Duodenal mucosa (tissue), 2 donors: ENCODE results near the gene CLEC4M.

Source experiments
- H3K27ac ChIP-seq: one replicate; pipeline ENCODE4 v1.7.0; 2013; ENCODE audit warnings: low read depth, low read length
- H3K27me3 ChIP-seq, 2 donors: one replicate each; pipeline ENCODE4 v1.7.0; 2013; ENCODE audit warnings: low read length in 2 of 2, control low read depth in 1 of 2; ENCODE audit not compliant: insufficient read depth in 2 of 2, control insufficient read depth in 1 of 2
- H3K36me3 ChIP-seq, 2 donors: one replicate each; pipeline ENCODE4 v1.7.0; 2013; ENCODE audit warnings: low read length in 2 of 2, control low read depth in 1 of 2; ENCODE audit not compliant: insufficient read depth in 2 of 2, control insufficient read depth in 1 of 2
- H3K4me1 ChIP-seq, 2 donors: one replicate each; pipeline ENCODE4 v1.7.0; 2013; ENCODE audit warnings: low read length in 2 of 2, control low read depth in 1 of 2; ENCODE audit not compliant: insufficient read depth in 2 of 2, control insufficient read depth in 1 of 2
- H3K4me3 ChIP-seq, 2 donors: one replicate each; pipeline ENCODE4 v1.7.0; 2013; ENCODE audit warnings: low read length in 2 of 2, low read depth in 1 of 2
- H3K9ac ChIP-seq, 2 donors: one replicate each; pipeline ENCODE4 v1.7.0; 2013; ENCODE audit warnings: low read length in 2 of 2, low read depth in 1 of 2
- H3K9me3 ChIP-seq, 2 donors: one replicate each; pipeline ENCODE4 v1.7.0; 2013; ENCODE audit warnings: low read length in 2 of 2, control low read depth in 1 of 2; ENCODE audit not compliant: control insufficient read depth in 1 of 2

The CLEC4M gene

GRCh38 chr19:7731218-7731595, 31.8 kb upstream of the CLEC4M start:
- Histone ChIP-seq H3K27me3 (peaks cover 30 to 31% of the 10 kb centered on the region in 2 donors), H3K4me1 (peaks cover 0 to 4% of the 10 kb centered on the region in 2 donors), H3K9me3 (no peaks in the 10 kb centered on the region), H3K27ac (no peak overlapping the region), H3K9ac (no peak overlapping the region), H3K36me3 (no peaks in the 10 kb centered on the region), H3K4me3 (no peak overlapping the region)

- Histone ChIP-seq H3K27me3 (peaks cover 30 to 31% of the 10 kb centered on the region in 2 donors), H3K27ac (no peak overlapping the region), H3K4me3 (no peak overlapping the region), H3K9ac (no peak overlapping the region), H3K36me3 (no peaks in the 10 kb centered on the region), H3K4me1 (peaks cover 0 to 4% of the 10 kb centered on the region in 2 donors), H3K9me3 (no peaks in the 10 kb centered on the region)
Measured at GRCh38 chr19:7731615-7732014, 31.4 kb upstream of the CLEC4M start.

- peaks cover 30 to 31% of the 10 kb centered on the region in 2 donors for H3K27me3 ChIP-seq
- peaks cover 0 to 4% of the 10 kb centered on the region in 2 donors for H3K4me1 ChIP-seq
- no peaks in the 10 kb centered on the region for H3K9me3 ChIP-seq
- H3K9ac ChIP-seq, result no peak within 1 kb of the TSS
- no peak within 1 kb of the TSS for H3K27ac ChIP-seq
- no peaks in the 10 kb centered on the region for H3K36me3 ChIP-seq
- H3K4me3 ChIP-seq, result no peak within 1 kb of the TSS
Measured at GRCh38 chr19:7732045-7732444, 31.0 kb upstream of the CLEC4M start, which contains the start of gene CLEC4G. TSS of gene CLEC4G (minus strand) at chr19:7732110. CDS start at chr19:7732102, 8 bp downstream.

GRCh38 chr19:7733376-7733775, 29.7 kb upstream of the CLEC4M start:
- H3K27me3 ChIP-seq, result peaks cover 26 to 31% of the 10 kb centered on the region in 2 donors
- no peak overlapping the region for H3K27ac ChIP-seq
- no peaks in the 10 kb centered on the region for H3K9me3 ChIP-seq
- H3K4me1 ChIP-seq, result peaks cover 0 to 4% of the 10 kb centered on the region in 2 donors
- H3K36me3 ChIP-seq, result no peaks in the 10 kb centered on the region
- H3K9ac ChIP-seq, result no peak overlapping the region
- no peak overlapping the region for H3K4me3 ChIP-seq

- Histone ChIP-seq H3K27me3 (peaks cover 15 to 20% of the 10 kb centered on the region in 2 donors), H3K9ac (no peak overlapping the region), H3K4me3 (no peak overlapping the region), H3K27ac (no peak overlapping the region), H3K4me1 (peaks cover 0 to 4% of the 10 kb centered on the region in 2 donors), H3K36me3 (no peaks in the 10 kb centered on the region), H3K9me3 (no peaks in the 10 kb centered on the region)
Measured at GRCh38 chr19:7734220-7735203, 28.5 kb upstream of the CLEC4M start.

- H3K27me3 ChIP-seq, result peaks cover 3 to 7% of the 10 kb centered on the region in 2 donors
- no peaks in the 10 kb centered on the region for H3K9me3 ChIP-seq
- no peaks in the 10 kb centered on the region for H3K36me3 ChIP-seq
- H3K4me3 ChIP-seq, result no peak overlapping the region
- no peak overlapping the region for H3K27ac ChIP-seq
- H3K9ac ChIP-seq, result no peak overlapping the region
- no peaks in the 10 kb centered on the region for H3K4me1 ChIP-seq
Measured at GRCh38 chr19:7736148-7736547, 26.9 kb upstream of the CLEC4M start.

- Histone ChIP-seq H3K27me3 (no peaks in the 10 kb centered on the region), H3K9ac (no peak overlapping the region), H3K9me3 (no peaks in the 10 kb centered on the region), H3K4me1 (no peaks in the 10 kb centered on the region), H3K36me3 (no peaks in the 10 kb centered on the region), H3K4me3 (no peak overlapping the region), H3K27ac (no peak overlapping the region)
Measured at GRCh38 chr19:7737215-7737614, 25.8 kb upstream of the CLEC4M start.

- H3K36me3 ChIP-seq, result no peaks in the 10 kb centered on the region
- no peak overlapping the region for H3K9ac ChIP-seq
- H3K4me3 ChIP-seq, result no peak overlapping the region
- no peaks in the 10 kb centered on the region for H3K27me3 ChIP-seq
- H3K27ac ChIP-seq, result no peak overlapping the region
- H3K9me3 ChIP-seq, result no peaks in the 10 kb centered on the region
- H3K4me1 ChIP-seq, result no peaks in the 10 kb centered on the region
Measured at GRCh38 chr19:7738023-7738422, 25.0 kb upstream of the CLEC4M start.

- Histone ChIP-seq H3K27ac (no peak overlapping the region), H3K27me3 (no peaks in the 10 kb centered on the region), H3K9me3 (no peaks in the 10 kb centered on the region), H3K4me3 (no peak overlapping the region), H3K9ac (no peak overlapping the region), H3K36me3 (no peaks in the 10 kb centered on the region), H3K4me1 (no peaks in the 10 kb centered on the region)
Measured at GRCh38 chr19:7739211-7739755, 23.8 kb upstream of the CLEC4M start.
